Measurements from ENCODE around the gene RETREG2. TPM values are rescaled to one million over a fixed set of nuclear protein-coding genes. Genes with fewer than 3 reads are reported as not detected.

RETREG2 gene
- total RNA-seq, 2 experiments from 2014 or later: 104 to 111 TPM

GRCh38 chr2:219158025-219158424 is 20.1 kb upstream of the RETREG2 start:
- Mint-ChIP-seq H3K27me3 (ENCODE audit: low read depth) (no peaks in the 10 kb centered on the region), H3K9me3 (ENCODE audit: insufficient read depth) (no peaks in the 10 kb centered on the region), H3K36me3 (ENCODE audit: low read depth) (peaks cover 14% of the 10 kb centered on the region), H3K4me1 (ENCODE audit: low read depth) (peaks cover 20% of the 10 kb centered on the region), H3K4me3 (no peak overlapping the region), H3K27ac (no peak overlapping the region)
- ChIA-PET POLR2A (interaction anchor here (1.2 kb wide), 1 partner anchor 17 kb away, joined by 3 read pairs; no protein-coding TSS in a partner anchor), CTCF (interaction anchor here (1.0 to 6.3 kb wide), 16 partner anchors 13 to 178 kb away, joined by 3 to 93 read pairs (median 12); partner anchors contain the start of genes ABCB6, CNPPD1 and SLC23A3)
- no peak for ATAC-seq
- no peak for DNase-seq

- Mint-ChIP-seq H3K4me1 (ENCODE audit: low read depth) (peaks cover 20% of the 10 kb centered on the region), H3K27ac (no peak overlapping the region), H3K36me3 (ENCODE audit: low read depth) (peaks cover 11% of the 10 kb centered on the region), H3K27me3 (ENCODE audit: low read depth) (no peaks in the 10 kb centered on the region), H3K4me3 (no peak overlapping the region), H3K9me3 (ENCODE audit: insufficient read depth) (no peaks in the 10 kb centered on the region)
- ChIA-PET POLR2A (no interaction called here), CTCF (interaction anchor here (0.7 to 6.3 kb wide), 30 partner anchors 10 to 277 kb away, joined by 3 to 93 read pairs (median 8); partner anchors contain the start of genes ABCB6, CNPPD1, SLC23A3 and TUBA4B)
- DNase-seq: no peak
- no peak for ATAC-seq
Measured at GRCh38 chr2:219158586-219158985, 19.5 kb upstream of the RETREG2 start.

GRCh38 chr2:219159771-219160185 is 18.3 kb upstream of the RETREG2 start:
- POLR2A ChIA-PET: interaction anchor here (0.6 to 1.2 kb wide), 6 partner anchors 16 to 363 kb away, joined by 3 to 5 read pairs (median 3); partner anchors contain the start of genes GLB1L, STK16 and ZFAND2B
- ATAC-seq: no peak
- H3K4me3 Mint-ChIP-seq: peak overlapping the region; percentile 88

GRCh38 chr2:219160186-219161017 is 17.7 kb upstream of the RETREG2 start, which contains the start of gene NHEJ1:
Gene NHEJ1 (minus strand): TSS chr2:219160815. CDS start chr2:219158362, 2,453 bp downstream.
- ATAC-seq: peak; percentile 89
- POLR2A ChIA-PET: interaction anchor here (0.6 to 1.2 kb wide), 5 partner anchors 15 to 89 kb away, joined by 3 to 5 read pairs (median 3); partner anchors contain the start of genes GLB1L and STK16
- peak; percentile 94 for DNase-seq
- CTCF ChIA-PET: interaction anchor here (0.6 to 6.3 kb wide), 35 partner anchors 8 to 370 kb away, joined by 3 to 93 read pairs (median 7); partner anchors contain the start of genes ABCB6, ANKZF1, ATG9A and CNPPD1
- H3K4me3 Mint-ChIP-seq: peak within 1 kb of the TSS; percentile 88
- H3K27me3 Mint-ChIP-seq (ENCODE audit: low read depth): no peaks in the 10 kb centered on the region
- peaks cover 20% of the 10 kb centered on the region for H3K4me1 Mint-ChIP-seq (ENCODE audit: low read depth)
- peaks cover 8% of the 10 kb centered on the region for H3K36me3 Mint-ChIP-seq (ENCODE audit: low read depth)
- no peaks in the 10 kb centered on the region for H3K9me3 Mint-ChIP-seq (ENCODE audit: insufficient read depth)
- H3K27ac Mint-ChIP-seq: peak within 1 kb of the TSS; percentile 95

More at GRCh38 chr2:219159771-219160185, 18.3 kb upstream of the RETREG2 start:
- Mint-ChIP-seq H3K36me3 (ENCODE audit: low read depth) (peaks cover 8% of the 10 kb centered on the region), H3K27me3 (ENCODE audit: low read depth) (no peaks in the 10 kb centered on the region), H3K27ac (peak overlapping the region; percentile 95), H3K9me3 (ENCODE audit: insufficient read depth) (no peaks in the 10 kb centered on the region), H3K4me1 (ENCODE audit: low read depth) (peaks cover 20% of the 10 kb centered on the region)
- CTCF ChIA-PET: interaction anchor here (0.8 to 6.3 kb wide), 44 partner anchors 9 to 370 kb away, joined by 3 to 93 read pairs (median 4); partner anchors contain the start of genes ABCB6, ANKZF1, ATG9A and CNPPD1
- DNase-seq: no peak

- peak overlapping the region; percentile 88 for H3K4me3 Mint-ChIP-seq
- CTCF ChIA-PET: interaction anchor here (2.7 to 6.3 kb wide), 4 partner anchors 21 to 133 kb away, joined by 9 to 93 read pairs (median 20); partner anchors contain the start of genes ABCB6, GLB1L and STK16
- no peaks in the 10 kb centered on the region for H3K27me3 Mint-ChIP-seq (ENCODE audit: low read depth)
- H3K36me3 Mint-ChIP-seq (ENCODE audit: low read depth): peaks cover 8% of the 10 kb centered on the region
- no peak for DNase-seq
- H3K27ac Mint-ChIP-seq: peak overlapping the region; percentile 95
- no peaks in the 10 kb centered on the region for H3K9me3 Mint-ChIP-seq (ENCODE audit: insufficient read depth)
- no peak for ATAC-seq
- POLR2A ChIA-PET: no interaction called here
- peaks cover 20% of the 10 kb centered on the region for H3K4me1 Mint-ChIP-seq (ENCODE audit: low read depth)
Measured at GRCh38 chr2:219161097-219161496, 17.0 kb upstream of the RETREG2 start.

- Mint-ChIP-seq H3K4me3 (no peak overlapping the region), H3K4me1 (ENCODE audit: low read depth) (peaks cover 20% of the 10 kb centered on the region), H3K27me3 (ENCODE audit: low read depth) (no peaks in the 10 kb centered on the region), H3K27ac (no peak overlapping the region), H3K9me3 (ENCODE audit: insufficient read depth) (no peaks in the 10 kb centered on the region), H3K36me3 (ENCODE audit: low read depth) (peaks cover 4% of the 10 kb centered on the region)
- ATAC-seq: no peak
- ChIA-PET CTCF (interaction anchor here (1.0 to 1.9 kb wide), 5 partner anchors 8 to 133 kb away, joined by 3 to 4 read pairs (median 4); no protein-coding TSS in a partner anchor), POLR2A (no interaction called here)
- DNase-seq: no peak
Measured at GRCh38 chr2:219163156-219163555, 14.9 kb upstream of the RETREG2 start.

- Mint-ChIP-seq H3K27me3 (ENCODE audit: low read depth) (no peaks in the 10 kb centered on the region), H3K9me3 (ENCODE audit: insufficient read depth) (no peaks in the 10 kb centered on the region), H3K4me3 (no peak overlapping the region), H3K4me1 (ENCODE audit: low read depth) (peaks cover 8% of the 10 kb centered on the region), H3K27ac (no peak overlapping the region), H3K36me3 (ENCODE audit: low read depth) (peaks cover 4% of the 10 kb centered on the region)
- DNase-seq (no peak), ATAC-seq (no peak)
- CTCF ChIA-PET: interaction anchor here (1.4 to 2.1 kb wide), 2 partner anchors 10 to 129 kb away, joined by 3 to 8 read pairs; no protein-coding TSS in a partner anchor
- POLR2A ChIA-PET: interaction anchor here (3.7 kb wide), 1 partner anchor 11 kb away, joined by 25 read pairs; the partner anchor contains the start of gene CNPPD1
Measured at GRCh38 chr2:219165058-219165911, 12.8 kb upstream of the RETREG2 start.

- Mint-ChIP-seq H3K9me3 (ENCODE audit: insufficient read depth) (no peaks in the 10 kb centered on the region), H3K36me3 (ENCODE audit: low read depth) (peaks cover 23% of the 10 kb centered on the region), H3K27ac (peak overlapping the region; percentile 18), H3K4me3 (no peak overlapping the region), H3K27me3 (ENCODE audit: low read depth) (no peaks in the 10 kb centered on the region), H3K4me1 (ENCODE audit: low read depth) (peaks cover 11% of the 10 kb centered on the region)
- DNase-seq (no peak), ATAC-seq (no peak)
- CTCF ChIA-PET: interaction anchor here (1.0 kb wide), 1 partner anchor 8 kb away, joined by 3 read pairs; no protein-coding TSS in a partner anchor
- POLR2A ChIA-PET: no interaction called here
Measured at GRCh38 chr2:219167997-219168396, 10.1 kb upstream of the RETREG2 start.

GRCh38 chr2:219168526-219168925 is 9.5 kb upstream of the RETREG2 start:
- CTCF ChIA-PET: interaction anchor here (1.0 kb wide), 1 partner anchor 9 kb away, joined by 3 read pairs; no protein-coding TSS in a partner anchor
- Mint-ChIP-seq H3K27me3 (ENCODE audit: low read depth) (no peaks in the 10 kb centered on the region), H3K4me3 (no peak overlapping the region), H3K27ac (no peak overlapping the region), H3K4me1 (ENCODE audit: low read depth) (peaks cover 11% of the 10 kb centered on the region), H3K36me3 (ENCODE audit: low read depth) (peaks cover 27% of the 10 kb centered on the region), H3K9me3 (ENCODE audit: insufficient read depth) (no peaks in the 10 kb centered on the region)
- ATAC-seq (no peak), DNase-seq (no peak)
- POLR2A ChIA-PET: no interaction called here

GRCh38 chr2:219168932-219169331 is 9.1 kb upstream of the RETREG2 start:
- H3K4me3 Mint-ChIP-seq: no peak overlapping the region
- H3K4me1 Mint-ChIP-seq (ENCODE audit: low read depth): peaks cover 12% of the 10 kb centered on the region
- DNase-seq: no peak
- no peaks in the 10 kb centered on the region for H3K27me3 Mint-ChIP-seq (ENCODE audit: low read depth)
- CTCF ChIA-PET: interaction anchor here (1.0 to 3.9 kb wide), 3 partner anchors 9 to 39 kb away, joined by 3 to 49 read pairs (median 3); partner anchors contain the start of gene ZFAND2B
- H3K9me3 Mint-ChIP-seq (ENCODE audit: insufficient read depth): no peaks in the 10 kb centered on the region
- H3K27ac Mint-ChIP-seq: no peak overlapping the region
- no peak for ATAC-seq
- peaks cover 29% of the 10 kb centered on the region for H3K36me3 Mint-ChIP-seq (ENCODE audit: low read depth)
- POLR2A ChIA-PET: no interaction called here
